Hindlimb muscle (tissue), 1 donor: ENCODE results near the gene FARS2. TPM values are rescaled to one million over a fixed set of nuclear protein-coding genes. Genes with fewer than 3 reads are reported as not detected.

Experiments used
- DNase-seq: peaks from one replicate; pipeline ENCODE4 v3.0.0-alpha.2; 2013
- polyA plus RNA-seq: library from polyadenylated mRNA; unstranded; fragments of 120-200 nt; gene quantifications from one replicate; pipeline ENCODE4 v1.2.1, GENCODE V29; 2013; ENCODE audit not compliant: insufficient read length

FARS2 gene
- polyA plus RNA-seq, 1 donor: 12.0 TPM

DNA sequence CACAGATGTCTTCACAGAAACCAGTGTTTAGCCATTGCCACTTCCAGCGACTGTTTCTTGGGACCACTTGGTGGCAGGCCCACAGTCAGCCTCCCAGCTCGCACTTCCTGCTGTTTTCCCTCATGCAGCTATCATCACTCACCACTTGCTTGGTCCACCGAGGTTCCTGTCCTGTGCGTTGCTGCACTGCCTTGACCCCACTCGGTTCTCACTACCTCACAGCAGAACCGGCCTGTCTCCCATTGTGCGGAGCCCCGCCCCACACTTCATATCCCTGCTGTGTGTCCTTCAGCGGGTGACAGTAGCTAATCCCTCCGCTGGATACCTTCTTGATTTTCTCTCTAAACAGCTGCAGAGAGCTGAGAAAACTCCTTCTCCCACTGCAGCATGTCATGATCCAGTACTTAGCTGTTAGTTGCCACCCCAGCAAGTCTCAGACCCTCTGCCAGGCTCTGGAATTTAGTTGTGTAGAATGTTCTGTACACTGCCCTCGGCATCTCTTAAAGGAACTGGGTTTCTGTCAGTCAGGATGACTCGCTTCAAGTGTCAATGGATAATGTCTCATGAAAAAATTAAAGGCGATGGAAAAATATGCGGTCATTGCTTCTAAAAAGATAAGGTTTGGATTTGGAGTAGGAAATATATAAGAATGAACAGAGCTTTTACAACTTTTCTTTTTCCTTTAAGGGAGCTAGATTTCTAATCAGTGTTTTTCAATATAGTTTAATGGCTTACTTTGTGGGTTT, 208.0 kb downstream of the FARS2 start:
- DNase-seq: no peak

DNA sequence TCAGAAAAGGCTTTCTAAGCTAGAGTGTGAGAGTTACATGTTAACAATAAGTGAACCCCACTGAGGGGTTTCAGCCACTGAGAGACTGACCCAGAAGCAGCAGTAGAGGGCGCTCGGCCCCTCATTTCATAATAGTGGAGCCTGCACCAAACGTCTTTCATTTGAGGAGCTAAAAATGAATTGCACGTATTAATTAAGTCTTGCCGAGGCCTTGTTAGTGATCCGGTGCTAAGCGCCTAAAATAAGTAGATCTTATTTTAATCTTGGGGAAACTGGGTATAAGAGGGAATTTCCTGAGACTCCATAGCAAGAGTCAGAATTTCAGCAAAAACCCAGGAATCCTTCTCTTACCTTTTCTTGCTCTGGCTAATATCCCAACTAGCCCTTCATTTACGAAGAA, 209.7 kb downstream of the FARS2 start:
- peak; percentile 58 for DNase-seq

DNA sequence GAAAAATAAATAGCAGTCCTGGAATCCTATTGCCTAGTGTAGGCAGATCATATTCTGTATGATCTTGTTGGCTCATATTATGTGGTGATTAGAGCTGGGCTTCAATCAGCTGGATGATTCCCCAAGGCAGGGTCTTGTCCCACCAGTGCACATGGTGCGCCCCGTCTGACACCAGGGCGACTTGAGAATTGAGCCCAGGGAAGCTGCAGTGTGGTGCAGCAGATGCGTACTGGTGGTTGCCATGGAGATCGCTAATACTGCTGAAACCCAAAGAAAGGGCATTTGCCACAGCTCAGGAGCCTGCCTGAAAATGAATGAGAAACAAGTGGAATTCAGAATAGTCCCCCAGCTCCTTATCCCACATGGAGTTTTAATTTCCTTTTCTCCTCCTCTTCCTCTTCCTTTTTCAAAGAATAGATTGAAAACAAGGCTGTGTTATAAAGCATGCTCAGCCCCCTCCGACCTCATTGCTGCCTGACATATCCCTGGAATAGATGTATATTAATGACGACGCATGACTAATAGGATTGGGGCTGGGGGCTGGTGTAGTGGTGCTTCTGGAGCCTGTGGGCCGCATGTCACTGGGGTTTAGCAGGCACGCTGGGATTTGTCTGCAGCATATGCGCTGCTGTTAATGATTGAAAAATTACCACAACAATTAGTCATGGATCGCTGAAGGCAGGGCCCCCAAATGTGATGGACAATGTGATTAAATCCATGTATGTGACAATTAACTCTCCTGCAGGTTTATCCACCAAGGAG, 210.5 kb downstream of the FARS2 start:
- no peak for DNase-seq

DNA sequence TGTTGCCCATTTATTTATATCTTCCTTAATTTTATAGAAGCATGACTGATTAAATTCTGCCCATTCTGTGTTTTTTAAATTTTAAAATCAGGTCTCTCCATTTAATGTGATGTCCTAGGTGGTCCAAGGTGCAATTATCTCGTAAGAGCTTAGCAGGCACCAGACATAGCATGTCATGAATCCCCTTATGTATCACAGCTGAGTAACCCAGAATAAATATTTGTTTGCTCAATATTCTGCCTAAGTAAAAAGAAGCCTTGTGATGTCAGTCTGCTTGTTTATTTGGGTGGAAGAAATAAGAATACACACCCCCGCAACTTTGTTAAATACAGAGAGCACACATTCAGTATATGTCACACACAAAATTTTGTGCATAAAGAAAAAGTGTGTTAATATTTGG, 211.3 kb downstream of the FARS2 start:
- DNase-seq: no peak

DNA sequence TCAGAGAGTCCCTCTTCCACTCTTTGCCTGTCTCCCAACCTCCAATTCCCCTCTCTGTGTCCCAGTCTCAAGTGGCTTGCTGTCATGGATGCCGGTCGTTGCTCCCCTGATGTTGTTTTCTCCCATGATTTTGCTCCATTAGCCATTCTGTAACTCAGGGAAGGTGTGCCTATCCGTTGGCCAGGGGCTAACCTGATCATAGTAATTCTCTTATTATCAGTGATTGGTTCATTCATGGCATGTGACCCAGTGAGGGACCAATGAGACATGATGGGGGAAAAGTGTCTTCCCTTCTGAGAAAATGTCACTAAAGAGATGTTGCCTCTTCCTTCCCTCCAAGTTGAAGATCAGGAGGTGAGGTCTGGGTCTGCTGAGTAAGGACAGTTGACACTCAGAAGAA, 214.5 kb downstream of the FARS2 start:
- no peak for DNase-seq

DNA sequence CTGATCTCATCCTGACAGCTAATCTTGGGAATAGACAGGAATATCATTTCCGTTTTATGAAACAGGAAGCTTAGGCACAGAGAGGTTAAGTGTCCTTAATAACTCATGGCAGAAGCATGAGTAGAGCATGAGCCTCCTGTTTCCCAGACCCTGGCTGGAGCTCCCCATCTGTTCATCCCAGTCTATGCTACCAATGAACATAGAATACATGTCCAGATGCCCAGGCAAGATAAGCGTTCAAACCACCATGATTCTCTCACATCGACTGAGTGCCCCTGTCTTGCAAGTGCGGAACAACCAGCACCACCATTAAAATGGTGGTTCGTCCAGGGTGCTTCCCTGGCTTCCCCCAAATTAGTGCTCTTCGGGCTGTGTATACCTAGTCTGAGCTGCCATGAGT, 217.1 kb downstream of the FARS2 start:
- no peak for DNase-seq

DNA sequence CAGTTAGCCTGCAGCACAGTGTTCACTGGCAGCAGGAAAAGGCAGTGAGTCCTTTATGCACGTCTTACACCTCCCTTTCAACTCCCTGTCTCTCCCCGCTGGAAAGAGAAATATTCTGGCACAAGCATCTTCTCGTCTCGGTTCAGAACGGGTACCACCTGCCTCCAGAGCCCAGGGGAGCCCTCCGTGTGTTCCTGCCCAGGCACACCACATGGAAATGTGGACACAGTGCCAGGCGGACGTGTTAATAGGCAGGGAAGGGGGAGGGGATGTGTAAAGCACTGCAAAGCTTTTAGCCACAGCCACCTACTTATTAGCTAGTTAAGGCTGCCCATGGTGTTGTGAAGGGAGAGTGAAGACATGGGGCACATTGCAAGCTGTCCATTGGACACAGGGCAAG, 219.7 kb downstream of the FARS2 start:
- no peak for DNase-seq

DNA sequence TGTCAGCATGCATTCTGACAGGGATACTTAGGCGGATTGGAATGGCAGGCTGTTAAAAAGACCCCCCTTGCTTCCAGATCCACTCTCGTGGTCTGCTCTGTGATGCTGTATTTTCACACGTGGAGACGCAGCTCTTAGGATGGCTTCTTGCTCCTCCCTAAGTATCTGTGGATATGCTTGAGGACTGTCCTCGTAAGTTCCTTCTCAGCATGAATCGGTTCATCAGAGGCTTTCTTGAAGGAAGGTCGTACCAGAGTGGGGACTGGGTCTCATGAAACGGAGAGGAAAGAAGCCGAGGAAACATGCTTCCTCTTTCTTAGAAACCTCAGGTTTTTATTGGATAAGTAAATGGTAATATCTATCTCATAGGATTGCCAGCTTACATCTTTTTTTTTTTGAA, 220.4 kb downstream of the FARS2 start:
- DNase-seq: no peak

DNA sequence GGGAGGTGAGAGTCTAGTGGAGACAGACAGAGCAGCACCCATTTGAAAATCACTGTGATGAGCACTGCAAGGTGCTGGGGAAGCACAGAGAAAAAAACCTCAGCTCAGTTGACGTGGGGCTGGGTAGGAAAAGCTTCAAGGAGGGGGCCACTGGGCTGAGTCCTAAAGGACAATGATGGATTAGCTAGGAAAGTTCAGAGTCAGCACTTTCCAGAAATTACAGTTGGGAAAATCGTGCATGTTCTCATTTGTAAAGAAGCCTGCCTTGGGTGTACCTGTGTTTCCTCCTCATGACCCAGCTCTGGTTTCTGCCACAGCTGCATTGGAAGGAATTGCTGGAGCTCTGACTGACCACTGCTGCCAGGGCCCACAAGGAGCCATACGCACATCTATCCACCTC, 221.3 kb downstream of the FARS2 start:
- DNase-seq: no peak

DNA sequence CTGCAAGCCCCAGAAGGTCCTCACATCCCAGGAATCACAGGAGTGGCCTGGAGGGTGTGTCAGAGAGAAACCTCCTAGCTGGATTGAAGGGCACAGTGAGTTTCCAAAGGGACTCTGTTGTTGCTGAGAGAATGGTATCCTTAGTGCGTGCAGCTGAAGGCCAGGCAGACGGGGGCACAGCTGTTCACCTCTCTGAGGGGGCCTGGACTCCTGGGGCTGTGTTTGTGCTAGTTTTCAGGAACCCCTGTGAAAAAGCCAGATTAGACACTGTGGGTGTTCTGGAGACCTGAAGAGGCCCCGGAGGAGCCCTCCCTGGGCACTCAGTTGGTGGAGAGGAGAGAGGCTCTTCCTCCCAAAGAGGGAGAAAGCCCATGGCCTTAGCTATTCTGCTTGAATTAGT, 223.4 kb downstream of the FARS2 start:
- no peak for DNase-seq

DNA sequence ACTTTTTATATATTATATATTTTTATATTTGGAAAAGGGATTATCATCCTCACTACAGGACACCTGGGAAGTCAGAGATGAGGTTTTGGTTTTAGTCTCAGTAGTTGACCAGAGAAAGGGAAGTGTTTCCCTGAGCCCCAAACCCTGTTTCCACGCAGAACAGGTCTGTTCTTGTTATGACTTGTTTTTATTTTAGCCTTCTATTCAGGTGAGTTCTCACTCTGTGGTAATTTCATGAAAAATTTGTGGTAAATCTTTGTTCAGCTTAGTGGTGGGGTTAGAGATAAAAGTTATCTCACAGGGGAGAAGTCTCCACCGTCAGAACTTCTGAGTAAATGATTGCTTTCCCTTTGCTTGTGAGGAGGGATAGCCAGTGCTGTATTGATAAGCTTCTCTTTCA, 224.9 kb downstream of the FARS2 start:
- DNase-seq: no peak

DNA sequence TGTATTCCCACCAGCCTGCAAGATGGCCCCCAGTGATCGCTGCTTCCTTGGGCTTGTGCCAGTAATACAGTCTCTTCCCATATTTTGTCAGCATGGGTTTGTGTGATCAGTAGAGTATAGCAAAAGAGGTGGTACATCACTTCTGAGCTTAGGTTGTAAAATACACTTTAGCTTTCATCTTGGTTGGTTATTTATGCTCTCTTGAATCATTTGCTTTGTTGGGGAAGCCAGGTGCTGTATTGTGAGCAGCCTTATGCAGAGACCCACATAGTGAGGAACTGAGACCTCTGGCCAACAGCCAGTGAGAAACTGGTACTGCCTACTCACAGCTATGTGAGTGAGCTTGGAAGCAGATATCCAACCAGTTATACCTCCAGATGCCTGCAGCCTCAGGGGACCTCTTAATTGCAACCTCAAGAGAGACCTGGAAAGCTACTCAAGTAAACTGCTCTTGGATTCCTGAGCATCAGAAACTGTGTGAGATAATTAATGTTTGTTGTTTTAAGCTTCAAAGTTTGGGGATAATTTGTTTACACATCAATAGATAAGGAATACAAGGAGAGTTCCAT, 229.3 kb downstream of the FARS2 start:
- DNase-seq: no peak

DNA sequence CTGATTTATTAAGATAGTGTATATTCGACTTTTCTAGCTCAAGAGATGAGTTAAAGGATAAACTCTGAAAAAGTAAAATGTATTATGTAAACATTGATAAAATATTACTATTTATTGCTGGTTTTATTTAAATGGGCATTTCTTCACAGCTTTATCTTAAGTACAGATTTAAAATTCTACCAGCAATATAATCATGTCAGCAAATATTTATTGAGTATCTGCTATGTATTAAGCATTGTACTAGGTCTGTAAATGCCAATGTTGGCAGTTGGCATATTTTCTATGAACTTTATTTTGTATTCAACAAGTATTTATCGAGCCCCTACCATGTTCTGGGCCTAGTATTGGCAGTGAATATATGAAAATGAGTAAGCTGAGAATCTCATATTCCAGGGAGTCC, 231.0 kb downstream of the FARS2 start:
- no peak for DNase-seq

DNA sequence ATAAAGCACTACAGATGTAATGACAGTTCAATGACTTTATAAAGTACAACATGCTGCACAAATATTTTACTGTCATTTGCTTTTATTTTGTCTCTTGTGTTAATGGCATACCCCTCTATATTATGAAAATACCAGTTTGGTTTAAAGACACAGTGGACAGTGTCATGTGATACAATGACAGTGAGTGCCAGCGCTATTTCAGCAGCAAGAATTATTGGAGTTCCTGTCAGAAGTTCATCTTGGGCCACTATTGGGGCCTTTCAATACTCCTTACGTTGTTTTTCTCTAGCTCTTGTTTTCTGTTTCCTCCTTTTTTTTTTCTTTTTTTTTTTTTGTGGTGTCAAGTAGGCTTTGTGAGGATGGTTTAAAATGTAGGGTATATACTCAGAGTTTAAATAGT, 232.5 kb downstream of the FARS2 start:
- DNase-seq: no peak

DNA sequence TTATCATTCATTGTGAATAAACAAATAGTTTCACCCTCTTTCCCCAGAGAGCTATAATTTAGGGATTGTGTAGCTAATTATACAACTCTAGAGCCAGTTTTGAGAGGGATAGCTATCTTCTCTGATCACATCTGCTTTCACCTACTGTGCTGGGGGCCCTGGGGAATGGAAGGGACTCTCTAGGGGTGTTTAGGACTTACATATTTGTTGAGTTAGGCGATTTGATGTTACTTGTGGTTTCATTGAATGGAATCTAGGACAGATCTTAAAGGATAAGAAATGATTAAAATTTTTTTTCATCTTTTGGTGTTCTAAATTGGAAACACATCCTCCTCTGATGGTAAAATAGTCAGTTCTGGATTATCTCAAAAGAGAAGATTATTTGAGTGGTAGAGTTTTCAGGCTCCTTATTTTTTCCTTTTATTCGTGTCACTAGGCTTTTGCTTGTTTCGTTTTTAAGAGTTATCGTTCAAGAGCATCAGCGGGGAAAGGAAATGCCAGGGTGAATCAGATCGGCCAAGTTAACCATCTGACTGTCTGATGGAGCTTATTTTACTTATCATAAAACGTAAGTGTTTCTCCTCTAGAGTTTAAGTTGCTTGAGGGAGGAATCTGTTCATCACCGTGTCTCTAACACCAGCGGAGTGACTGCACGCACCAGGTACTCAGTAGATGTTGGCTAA, 236.7 kb downstream of the FARS2 start:
- DNase-seq: no peak

DNA sequence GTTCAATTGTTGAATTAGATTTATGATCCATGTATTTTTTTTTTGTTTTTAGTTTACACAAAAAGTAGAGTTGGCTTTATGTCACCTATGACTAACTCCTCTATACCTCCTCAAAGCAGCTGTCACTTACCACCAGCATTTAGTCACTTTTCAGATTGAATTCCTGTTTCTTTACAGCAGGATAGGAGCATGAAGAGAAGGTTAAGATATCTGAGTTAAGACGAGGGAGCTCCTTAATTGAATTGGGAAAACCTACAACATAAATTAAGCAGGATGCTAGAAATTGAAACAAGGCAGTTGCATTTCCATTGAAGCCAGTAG, 237.2 kb downstream of the FARS2 start:
- DNase-seq: no peak

DNA sequence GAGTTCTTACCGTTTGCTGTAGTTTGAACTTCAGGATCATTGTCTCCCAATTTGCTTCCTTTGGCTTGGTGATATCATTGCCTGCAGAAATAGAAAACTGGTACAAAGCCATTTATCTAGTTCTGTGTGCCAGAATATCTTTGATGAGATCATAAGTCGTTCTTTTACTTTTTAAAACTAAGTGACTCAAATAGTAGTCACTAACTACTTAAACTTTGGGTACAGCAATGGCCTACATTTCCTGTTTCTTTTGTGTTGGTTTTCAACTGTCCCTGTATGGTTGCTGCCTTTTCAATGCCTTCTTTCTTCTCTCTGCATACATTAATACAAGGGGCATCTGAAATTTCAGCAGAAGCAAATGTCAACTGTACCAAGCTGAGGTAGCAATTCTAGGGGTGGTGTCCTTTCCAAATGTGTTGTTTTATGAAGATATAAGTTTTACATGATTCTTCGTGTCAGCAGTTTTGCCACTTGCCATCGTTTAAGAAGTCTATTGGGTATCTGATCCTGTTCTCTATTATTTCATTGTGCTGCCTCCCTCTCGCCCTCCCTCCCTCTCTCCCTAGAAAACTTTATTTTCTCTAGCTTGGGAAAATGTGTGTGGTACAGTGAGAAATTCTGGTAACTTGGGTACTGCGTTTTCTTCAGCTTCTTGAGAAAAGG, 238.5 kb downstream of the FARS2 start:
- DNase-seq: no peak

DNA sequence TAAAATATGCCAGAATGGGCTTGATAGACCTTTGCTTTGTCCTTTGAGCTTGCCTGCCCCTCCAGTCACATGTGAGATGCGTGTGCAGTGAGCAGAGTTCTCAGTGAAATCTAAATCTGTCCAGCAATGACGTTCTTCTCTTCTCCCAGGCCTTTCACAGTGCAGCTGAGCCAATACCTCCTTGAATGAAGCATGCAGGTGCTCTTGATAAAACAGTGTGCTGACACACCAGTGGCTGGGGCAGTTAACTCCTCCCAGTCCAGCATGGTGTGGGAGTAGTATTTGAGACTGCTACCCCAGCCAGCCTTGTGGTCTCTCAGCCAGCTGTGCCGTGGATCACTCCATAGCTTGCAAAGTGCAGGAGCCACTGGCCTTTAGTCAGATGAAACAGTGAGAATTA, 240.5 kb downstream of the FARS2 start:
- DNase-seq: no peak

DNA sequence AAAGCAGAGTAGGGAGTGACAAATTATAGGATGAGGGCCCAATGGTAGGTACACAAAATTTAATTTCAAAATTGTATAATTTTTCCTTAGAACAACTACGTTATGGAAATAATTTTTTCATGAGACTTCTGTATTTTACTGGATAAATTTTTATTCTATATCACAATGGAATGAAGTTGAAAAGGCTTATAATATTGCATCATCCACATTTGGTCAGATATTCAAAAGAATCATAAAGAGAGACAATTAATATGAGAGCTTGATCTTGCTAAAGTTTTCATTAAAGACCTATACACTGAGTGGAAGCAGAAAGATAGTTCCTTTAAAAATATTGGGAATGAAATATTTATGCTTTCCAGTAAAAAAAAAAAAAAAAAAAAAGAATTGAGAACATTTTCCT, 242.8 kb downstream of the FARS2 start:
- DNase-seq: no peak

DNA sequence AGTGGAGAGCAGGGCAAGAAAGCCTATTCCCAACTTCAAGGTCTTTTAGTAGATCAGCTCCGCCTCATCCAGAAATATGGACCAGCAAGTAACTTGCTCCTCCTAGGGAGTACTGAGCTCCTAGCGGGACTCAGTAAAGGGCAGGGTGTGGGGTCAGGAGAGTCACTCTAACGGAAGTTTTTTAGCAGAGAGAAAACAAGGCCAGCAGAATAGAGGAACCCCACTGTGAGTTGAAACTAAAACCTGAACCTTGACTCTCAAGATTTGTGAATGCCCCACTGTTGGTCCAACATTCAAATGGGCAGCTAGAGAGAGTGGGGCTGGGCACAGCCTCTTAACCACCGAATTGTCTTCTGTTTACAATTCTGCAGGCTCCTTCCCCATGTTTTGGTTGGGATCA, 244.8 kb downstream of the FARS2 start:
- DNase-seq: no peak

DNA sequence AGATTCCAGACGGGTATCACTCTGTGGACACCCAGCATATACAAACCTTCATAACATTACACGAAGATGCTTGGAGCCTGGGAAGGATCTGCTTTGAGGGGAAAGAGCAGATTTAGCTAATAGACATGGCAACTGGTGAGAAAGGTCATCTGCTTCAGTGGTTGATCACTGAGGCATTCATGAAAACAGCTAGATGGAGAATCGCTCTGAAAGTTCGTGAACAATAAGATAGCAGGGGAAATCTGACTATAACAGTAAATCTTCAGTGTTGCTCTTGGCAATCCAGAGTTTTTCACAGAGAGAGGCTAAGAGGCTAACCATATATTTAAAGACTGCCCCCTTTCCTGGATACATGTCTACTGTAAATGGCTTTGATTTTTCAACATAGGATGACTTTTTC, 245.3 kb downstream of the FARS2 start:
- no peak for DNase-seq

DNA sequence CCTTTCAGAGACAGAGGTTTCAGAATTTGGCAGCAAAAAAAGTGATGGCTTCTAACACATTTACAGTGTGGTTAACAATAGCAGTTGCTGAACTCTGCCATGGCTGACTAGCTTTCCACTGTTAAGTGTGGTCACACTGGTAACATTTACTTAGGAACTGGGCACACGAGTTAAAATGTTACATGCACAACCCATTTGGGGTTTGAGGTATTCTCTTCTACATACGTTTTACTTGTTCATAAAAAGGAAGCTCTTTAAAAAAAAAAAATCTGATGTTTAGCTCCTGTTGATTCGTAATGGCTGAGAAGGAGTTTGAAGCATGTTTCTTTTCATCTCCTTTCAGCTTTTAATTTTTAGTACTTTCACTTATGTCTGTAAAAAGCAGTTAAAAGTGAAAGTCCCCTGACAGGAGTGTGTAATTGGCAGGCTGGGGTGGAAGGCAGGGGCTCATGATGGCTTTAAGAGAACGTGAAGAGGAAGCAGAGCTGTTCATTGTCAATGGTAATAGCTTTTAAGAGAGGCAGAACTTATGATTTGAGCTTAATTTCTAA, 245.9 kb downstream of the FARS2 start:
- DNase-seq: no peak

DNA sequence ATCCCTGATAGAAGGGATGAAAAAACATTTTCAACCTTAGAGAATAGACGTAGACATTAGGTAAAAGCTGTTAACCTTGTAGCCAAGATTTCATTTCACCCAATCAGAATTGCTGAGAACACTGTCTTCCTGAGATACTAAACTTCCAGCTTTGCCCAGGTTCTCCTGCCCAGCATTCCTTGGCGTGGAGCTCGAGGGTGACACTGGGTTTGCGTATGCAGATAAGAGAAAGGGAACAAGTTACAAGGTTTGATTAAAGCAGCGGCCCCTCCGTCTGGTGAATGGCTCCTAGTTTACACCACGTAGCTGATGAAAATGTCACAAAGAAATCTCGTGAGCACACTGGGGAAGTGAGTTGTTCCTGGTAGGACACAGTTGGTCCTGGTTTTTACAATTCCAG, 247.8 kb downstream of the FARS2 start:
- no peak for DNase-seq
